Activated T-cell treated with anti-CD3 and anti-CD28 coated beads, Interleukin-2, amount 50 U/mL, for 48 hours (primary cell): ENCODE results near the gene SLC4A5.
"Not testable (repeated sequence)": the region's sequence is repeated elsewhere in the genome, so short reads cannot be mapped to it uniquely, and the experiment has no call there.

Source experiments
- DNase-seq, 2 experiments: peaks; one replicate each; pipeline ENCODE4 v3.0.0-alpha.2; 2020

The SLC4A5 gene

GRCh38 chr2:74364533-74365505 is 21.6 kb upstream of the SLC4A5 start:
- no peak for DNase-seq

- no peak for DNase-seq
Measured at GRCh38 chr2:74361327-74361726, 18.1 kb upstream of the SLC4A5 start.

GRCh38 chr2:74357627-74358026 is 14.4 kb upstream of the SLC4A5 start:
- DNase-seq: no peak

GRCh38 chr2:74349889-74350288 is 6.7 kb upstream of the SLC4A5 start:
- DNase-seq: no peak

- DNase-seq: no peak
Measured at GRCh38 chr2:74347742-74348141, 4.5 kb upstream of the SLC4A5 start.

- DNase-seq: no peak
Measured at GRCh38 chr2:74347303-74347702, 4.1 kb upstream of the SLC4A5 start.

GRCh38 chr2:74345272-74345943 is 2.2 kb upstream of the SLC4A5 start:
- no peak for DNase-seq

- not testable (repeated sequence) for DNase-seq
Measured at GRCh38 chr2:74336227-74336626, 7.0 kb downstream of the SLC4A5 start.

- DNase-seq: peak; percentile 80 to 82
Measured at GRCh38 chr2:74334931-74335333, 8.3 kb downstream of the SLC4A5 start.

- DNase-seq: no peak
Measured at GRCh38 chr2:74333896-74334586, 9.2 kb downstream of the SLC4A5 start.

GRCh38 chr2:74333175-74333574 is 10.0 kb downstream of the SLC4A5 start:
- peak in 1 of 2 experiments; percentile 24 for DNase-seq

GRCh38 chr2:74332550-74333174 is 10.6 kb downstream of the SLC4A5 start:
- DNase-seq: no peak

- DNase-seq: no peak
Measured at GRCh38 chr2:74328573-74328972, 14.6 kb downstream of the SLC4A5 start.

- no peak for DNase-seq
Measured at GRCh38 chr2:74328074-74328473, 15.1 kb downstream of the SLC4A5 start.

GRCh38 chr2:74327627-74328026 is 15.6 kb downstream of the SLC4A5 start:
- no peak for DNase-seq

GRCh38 chr2:74327199-74327598 is 16.0 kb downstream of the SLC4A5 start:
- DNase-seq: no peak

- no peak for DNase-seq
Measured at GRCh38 chr2:74325815-74326214, 17.4 kb downstream of the SLC4A5 start.

- no peak for DNase-seq
Measured at GRCh38 chr2:74321737-74322136, 21.5 kb downstream of the SLC4A5 start.

- no peak for DNase-seq
Measured at GRCh38 chr2:74317701-74318100, 25.5 kb downstream of the SLC4A5 start.

GRCh38 chr2:74316627-74317295 is 26.5 kb downstream of the SLC4A5 start:
- DNase-seq: no peak

- no peak for DNase-seq
Measured at GRCh38 chr2:74314107-74314506, 29.1 kb downstream of the SLC4A5 start.

- DNase-seq: no peak
Measured at GRCh38 chr2:74313497-74313896, 29.7 kb downstream of the SLC4A5 start.
